GM12878 (cell line): ENCODE results near the gene PKHD1. TPM values are rescaled to one million over a fixed set of nuclear protein-coding genes. Genes with fewer than 3 reads are reported as not detected.

ENCODE experiments used
- ATAC-seq: fragments of 200-7000 bp; cut with Tn5 transposase; 3 replicates; pipeline ENCODE4 v1.9.1; 2020; ENCODE audit warnings: mild to moderate bottlenecking, moderate library complexity
- BruUV-seq: library from RNA; stranded (reverse); fragments of 400-500 nt; replicated peaks from 2 replicates; lab custom pipeline; 2021; lab: Mats Ljungman, UMichigan
- CTCF ChIA-PET: fragments of 300-600 bp; sonication (Branson Sonifier 250); formaldehyde crosslinking; extraction: SDS; loops from one replicate; lab custom pipeline; 2021; ENCODE audit warnings: inconsistent platforms; lab: Yijun Ruan, JAX
- POLR2A ChIA-PET: fragments of 350-600 bp; formaldehyde crosslinking; extraction: SDS; loops from one replicate; lab custom pipeline; 2021; ENCODE audit warnings: inconsistent platforms; lab: Charles Lee
- RAD21 ChIA-PET: fragments of 300-600 bp; sonication (Branson Sonifier 250); formaldehyde crosslinking; loops from one replicate; lab custom pipeline; 2023; ENCODE audit warnings: antibody characterized with exemption; ENCODE audit not compliant: unreplicated experiment; lab: Charles Lee
- SMC1A ChIA-PET: fragments of 300-600 bp; sonication (Branson Sonifier 250); formaldehyde crosslinking; loops from one replicate; lab custom pipeline; 2023; ENCODE audit not compliant: unreplicated experiment, uncharacterized antibody; lab: Charles Lee
- DNase-seq: peaks from one replicate; pipeline ENCODE4 v3.0.0-alpha.2; 2011; ENCODE audit warnings: low read depth, low spot score
- FAIRE-seq: peaks from 3 replicates; lab custom pipeline; 2011; peaks lifted over from hg19 to GRCh38; lab: Jason Lieb, UNC
- H2AFZ ChIP-seq: 2 replicates; pipeline ENCODE4 v1.6.0; 2011; ENCODE audit warnings: low read depth, low read length, control low read depth; ENCODE audit not compliant: control insufficient read depth
- H3K27ac ChIP-seq: 2 replicates; pipeline ENCODE4 v1.5.1; 2011; ENCODE audit warnings: control low read depth; ENCODE audit not compliant: control insufficient read depth, insufficient read depth
- H3K27me3 ChIP-seq, 2 experiments: replicated peaks in 1 of 2; 2 replicates each; pipeline versions ENCODE4 v1.6.0 to v1.6.1; 2011; ENCODE audit warnings: low read length in 1 of 2; ENCODE audit not compliant: control insufficient read depth in 2 of 2, insufficient read depth in 2 of 2
- H3K36me3 ChIP-seq, 2 experiments: 2 replicates each; pipeline ENCODE4 v1.5.1; 2011; ENCODE audit warnings: low read length in 1 of 2; ENCODE audit not compliant: control insufficient read depth in 2 of 2, insufficient read depth in 2 of 2
- H3K4me1 ChIP-seq: 2 replicates; pipeline ENCODE4 v1.6.1; 2011; ENCODE audit warnings: mild to moderate bottlenecking, low read length, moderate library complexity, mixed read lengths; ENCODE audit not compliant: control insufficient read depth, insufficient read depth
- H3K4me2 ChIP-seq: 2 replicates; pipeline ENCODE4 v1.6.0; 2011; ENCODE audit warnings: control low read depth; ENCODE audit not compliant: control insufficient read depth, insufficient read depth
- H3K4me3 ChIP-seq: fragments of 200-600 bp; sonication (generic); 2 replicates; pipeline ENCODE4 v1.5.1; 2016
- H3K79me2 ChIP-seq: 2 replicates; pipeline ENCODE4 v1.6.0; 2011; ENCODE audit warnings: low read length; ENCODE audit not compliant: control insufficient read depth, insufficient read depth
- H3K9ac ChIP-seq: 2 replicates; pipeline ENCODE4 v1.8.0; 2011; ENCODE audit warnings: low read length, control low read depth, mixed read lengths; ENCODE audit not compliant: control insufficient read depth, insufficient read depth
- H3K9me3 ChIP-seq: replicated peaks from 3 replicates; pipeline ENCODE4 v1.5.1; 2011; ENCODE audit warnings: mild to moderate bottlenecking, low read length; ENCODE audit not compliant: control insufficient read depth, insufficient read depth
- H4K20me1 ChIP-seq: 2 replicates; pipeline ENCODE4 v1.6.0; 2011; ENCODE audit not compliant: control insufficient read depth, insufficient read depth
- ASH2L ChIP-seq: fragments of 300-600, 200-600 bp; sonication (generic); IDR thresholded peaks from 2 replicates; pipeline ENCODE4 v1.6.1; 2017; ENCODE audit warnings: low read depth, mild to moderate bottlenecking, borderline replicate concordance
- DPF2 ChIP-seq: fragments of 450-650 bp; IDR thresholded peaks from 2 replicates; pipeline ENCODE4 v1.6.1; 2017; ENCODE audit warnings: mild to moderate bottlenecking
- EED ChIP-seq: sonication (generic); IDR thresholded peaks from 2 replicates; pipeline ENCODE4 v1.6.1; 2016; ENCODE audit warnings: antibody characterized with exemption, low read depth
- GABPA ChIP-seq: IDR thresholded peaks from 2 replicates; pipeline ENCODE4 v1.6.1; 2014; ENCODE audit warnings: antibody characterized with exemption, low read depth, mild to moderate bottlenecking, inconsistent platforms
- KLF5 ChIP-seq: fragments of 450-650 bp; IDR thresholded peaks from 2 replicates; pipeline ENCODE4 v1.6.1; 2014; ENCODE audit warnings: mild to moderate bottlenecking; ENCODE audit not compliant: partially characterized antibody
- PAX8 ChIP-seq: fragments of 450-650 bp; IDR thresholded peaks from 2 replicates; pipeline ENCODE4 v1.6.1; 2017; ENCODE audit warnings: mild to moderate bottlenecking, moderate library complexity
- POLR2A ChIP-seq: IDR thresholded peaks from 2 replicates; pipeline ENCODE4 v1.6.1; 2011; ENCODE audit warnings: low read depth, mild to moderate bottlenecking, low read length
- POU2F2 ChIP-seq: IDR thresholded peaks from 3 replicates; pipeline ENCODE4 v1.6.1; 2011; ENCODE audit warnings: low read depth, mild to moderate bottlenecking, low read length, borderline replicate concordance
- SMAD1 ChIP-seq: fragments of 450-650 bp; IDR thresholded peaks from 2 replicates; pipeline ENCODE4 v1.6.1; 2018; ENCODE audit warnings: mild to moderate bottlenecking, low read depth; ENCODE audit not compliant: partially characterized antibody
- SREBF1 ChIP-seq: IDR thresholded peaks from 2 replicates; pipeline ENCODE4 v1.6.1; 2012; ENCODE audit warnings: mild to moderate bottlenecking, low read length
- in situ Hi-C: fragments of 300-500 bp; cut with MboI; formaldehyde crosslinking; loops from 9 replicates; pipeline ENCODE4 v1.14.3; 2018; ENCODE audit warnings: mixed read lengths
- intact Hi-C: fragments of 100-400 bp; cut with micrococcal nuclease; formaldehyde crosslinking; loops from one replicate; pipeline ENCODE4 v1.14.2; 2022; ENCODE audit not compliant: unreplicated experiment
- polyA plus RNA-seq, 11 experiments: library from polyadenylated mRNA; depleted of rRNA in 4 of 11; unstranded in 6 of 11; stranded (reverse) in 5 of 11; fragments of >200 nt; fragmentation: Nextera tagmentation in 4 of 11; fragmentation: Illumina TruSeq in 1 of 11; extraction: Ambion mirVana in 4 of 11; extraction: Trizol in 1 of 11; gene quantifications; 1 replicate in 1 of 11; 2 replicates in 10 of 11; pipeline versions ENCODE4 v1.2.1 to v1.2.3, GENCODE V29; 2011 to 2016; ENCODE audit warnings: inconsistent platforms in 2 of 11, missing spikeins in 2 of 11, low read depth in 1 of 11
- total RNA-seq, 4 experiments: library from RNA; depleted of rRNA in 3 of 4; stranded (reverse); fragments of >200 nt in 3 of 4; fragmentation: Illumina TruSeq in 1 of 4; extraction: Trizol in 1 of 4; gene quantifications; 2 replicates each; pipeline versions ENCODE4 v1.2.1 to v1.2.3, GENCODE V29; 2013 to 2021
- TF ChIP-seq, protein P1 (sequence below): IDR thresholded peaks from 2 replicates; pipeline ENCODE4 v1.6.1; 2012; ENCODE audit warnings: mild to moderate bottlenecking, low read depth, low read length
- TF ChIP-seq, protein P2 (sequence below): fragments of 450-650 bp; IDR thresholded peaks from 2 replicates; pipeline ENCODE4 v1.6.1; 2018; ENCODE audit warnings: mild to moderate bottlenecking, low read depth, moderate library complexity; ENCODE audit not compliant: partially characterized antibody
- TF ChIP-seq, protein P3 (sequence below): IDR thresholded peaks from 2 replicates; pipeline ENCODE4 v1.6.1; 2012; ENCODE audit warnings: low read depth, low read length, improper control_type of control experiment
- TF ChIP-seq, protein P4 (sequence below): IDR thresholded peaks from 2 replicates; pipeline ENCODE4 v1.6.1; 2011; ENCODE audit warnings: low read depth, low read length, improper control_type of control experiment, borderline replicate concordance

The PKHD1 gene
- total and polyA plus RNA-seq, 10 of the 15 experiments (the other 5 are each of a cell fraction or from before 2014, with no cell fraction given) = under 0.01 to 0.90 (median 0.02) TPM; not detected in 1

DNA sequence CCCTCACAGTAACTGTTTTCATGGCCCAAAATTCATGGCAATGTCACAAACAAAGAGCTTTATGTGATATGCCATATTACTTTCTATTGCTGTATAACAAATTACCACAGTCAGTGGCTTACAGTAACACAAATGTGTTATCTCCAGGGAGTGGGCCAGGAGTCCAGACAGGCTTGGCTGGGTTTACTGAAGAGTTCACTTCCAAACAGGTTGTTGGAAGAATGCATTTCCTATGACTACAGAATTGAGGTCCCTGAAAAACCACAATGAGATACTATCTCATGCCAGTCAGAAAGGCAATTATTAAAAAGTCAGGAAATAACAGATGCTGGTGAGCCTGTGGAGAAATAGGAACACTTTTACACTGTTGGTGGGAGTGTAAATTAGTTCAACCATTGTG is 431.9 kb downstream of the PKHD1 start:
- ChIA-PET SMC1A (no interaction called here), RAD21 (no interaction called here), POLR2A (no interaction called here), CTCF (no interaction called here)
- ATAC-seq (no peak), FAIRE-seq (no peak), DNase-seq (no peak)
- Histone ChIP-seq H3K4me3 (no peak overlapping the region), H3K9ac (no peak overlapping the region), H2AFZ (no peak overlapping the region), H3K27me3 (no peaks in the 10 kb centered on the region), H3K4me1 (no peaks in the 10 kb centered on the region), H4K20me1 (no peaks in the 10 kb centered on the region), H3K36me3 (no peaks in the 10 kb centered on the region), H3K27ac (no peak overlapping the region), H3K79me2 (no peaks in the 10 kb centered on the region), H3K4me2 (no peak overlapping the region), H3K9me3 (no peaks in the 10 kb centered on the region)
- TF ChIP-seq SMAD1 (no peak), DPF2 (no peak), POU2F2 (no peak), ASH2L (no peak), EED (no peak), PAX8 (no peak), SREBF1 (no peak), GABPA (no peak), KLF5 (no peak), POLR2A (no peak)
- TF ChIP-seq, protein P1, sequence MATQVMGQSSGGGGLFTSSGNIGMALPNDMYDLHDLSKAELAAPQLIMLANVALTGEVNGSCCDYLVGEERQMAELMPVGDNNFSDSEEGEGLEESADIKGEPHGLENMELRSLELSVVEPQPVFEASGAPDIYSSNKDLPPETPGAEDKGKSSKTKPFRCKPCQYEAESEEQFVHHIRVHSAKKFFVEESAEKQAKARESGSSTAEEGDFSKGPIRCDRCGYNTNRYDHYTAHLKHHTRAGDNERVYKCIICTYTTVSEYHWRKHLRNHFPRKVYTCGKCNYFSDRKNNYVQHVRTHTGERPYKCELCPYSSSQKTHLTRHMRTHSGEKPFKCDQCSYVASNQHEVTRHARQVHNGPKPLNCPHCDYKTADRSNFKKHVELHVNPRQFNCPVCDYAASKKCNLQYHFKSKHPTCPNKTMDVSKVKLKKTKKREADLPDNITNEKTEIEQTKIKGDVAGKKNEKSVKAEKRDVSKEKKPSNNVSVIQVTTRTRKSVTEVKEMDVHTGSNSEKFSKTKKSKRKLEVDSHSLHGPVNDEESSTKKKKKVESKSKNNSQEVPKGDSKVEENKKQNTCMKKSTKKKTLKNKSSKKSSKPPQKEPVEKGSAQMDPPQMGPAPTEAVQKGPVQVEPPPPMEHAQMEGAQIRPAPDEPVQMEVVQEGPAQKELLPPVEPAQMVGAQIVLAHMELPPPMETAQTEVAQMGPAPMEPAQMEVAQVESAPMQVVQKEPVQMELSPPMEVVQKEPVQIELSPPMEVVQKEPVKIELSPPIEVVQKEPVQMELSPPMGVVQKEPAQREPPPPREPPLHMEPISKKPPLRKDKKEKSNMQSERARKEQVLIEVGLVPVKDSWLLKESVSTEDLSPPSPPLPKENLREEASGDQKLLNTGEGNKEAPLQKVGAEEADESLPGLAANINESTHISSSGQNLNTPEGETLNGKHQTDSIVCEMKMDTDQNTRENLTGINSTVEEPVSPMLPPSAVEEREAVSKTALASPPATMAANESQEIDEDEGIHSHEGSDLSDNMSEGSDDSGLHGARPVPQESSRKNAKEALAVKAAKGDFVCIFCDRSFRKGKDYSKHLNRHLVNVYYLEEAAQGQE = no peak
- TF ChIP-seq, protein P2, sequence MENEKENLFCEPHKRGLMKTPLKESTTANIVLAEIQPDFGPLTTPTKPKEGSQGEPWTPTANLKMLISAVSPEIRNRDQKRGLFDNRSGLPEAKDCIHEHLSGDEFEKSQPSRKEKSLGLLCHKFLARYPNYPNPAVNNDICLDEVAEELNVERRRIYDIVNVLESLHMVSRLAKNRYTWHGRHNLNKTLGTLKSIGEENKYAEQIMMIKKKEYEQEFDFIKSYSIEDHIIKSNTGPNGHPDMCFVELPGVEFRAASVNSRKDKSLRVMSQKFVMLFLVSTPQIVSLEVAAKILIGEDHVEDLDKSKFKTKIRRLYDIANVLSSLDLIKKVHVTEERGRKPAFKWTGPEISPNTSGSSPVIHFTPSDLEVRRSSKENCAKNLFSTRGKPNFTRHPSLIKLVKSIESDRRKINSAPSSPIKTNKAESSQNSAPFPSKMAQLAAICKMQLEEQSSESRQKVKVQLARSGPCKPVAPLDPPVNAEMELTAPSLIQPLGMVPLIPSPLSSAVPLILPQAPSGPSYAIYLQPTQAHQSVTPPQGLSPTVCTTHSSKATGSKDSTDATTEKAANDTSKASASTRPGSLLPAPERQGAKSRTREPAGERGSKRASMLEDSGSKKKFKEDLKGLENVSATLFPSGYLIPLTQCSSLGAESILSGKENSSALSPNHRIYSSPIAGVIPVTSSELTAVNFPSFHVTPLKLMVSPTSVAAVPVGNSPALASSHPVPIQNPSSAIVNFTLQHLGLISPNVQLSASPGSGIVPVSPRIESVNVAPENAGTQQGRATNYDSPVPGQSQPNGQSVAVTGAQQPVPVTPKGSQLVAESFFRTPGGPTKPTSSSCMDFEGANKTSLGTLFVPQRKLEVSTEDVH = no peak
- TF ChIP-seq, protein P3, sequence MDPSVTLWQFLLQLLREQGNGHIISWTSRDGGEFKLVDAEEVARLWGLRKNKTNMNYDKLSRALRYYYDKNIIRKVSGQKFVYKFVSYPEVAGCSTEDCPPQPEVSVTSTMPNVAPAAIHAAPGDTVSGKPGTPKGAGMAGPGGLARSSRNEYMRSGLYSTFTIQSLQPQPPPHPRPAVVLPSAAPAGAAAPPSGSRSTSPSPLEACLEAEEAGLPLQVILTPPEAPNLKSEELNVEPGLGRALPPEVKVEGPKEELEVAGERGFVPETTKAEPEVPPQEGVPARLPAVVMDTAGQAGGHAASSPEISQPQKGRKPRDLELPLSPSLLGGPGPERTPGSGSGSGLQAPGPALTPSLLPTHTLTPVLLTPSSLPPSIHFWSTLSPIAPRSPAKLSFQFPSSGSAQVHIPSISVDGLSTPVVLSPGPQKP = no peak
- TF ChIP-seq, protein P4, sequence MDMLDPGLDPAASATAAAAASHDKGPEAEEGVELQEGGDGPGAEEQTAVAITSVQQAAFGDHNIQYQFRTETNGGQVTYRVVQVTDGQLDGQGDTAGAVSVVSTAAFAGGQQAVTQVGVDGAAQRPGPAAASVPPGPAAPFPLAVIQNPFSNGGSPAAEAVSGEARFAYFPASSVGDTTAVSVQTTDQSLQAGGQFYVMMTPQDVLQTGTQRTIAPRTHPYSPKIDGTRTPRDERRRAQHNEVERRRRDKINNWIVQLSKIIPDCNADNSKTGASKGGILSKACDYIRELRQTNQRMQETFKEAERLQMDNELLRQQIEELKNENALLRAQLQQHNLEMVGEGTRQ = no peak
- no TSS peak for BruUV-seq
- in situ Hi-C loops = no loop called here
- intact Hi-C loops = no loop called here
